ENCODE measurements around the gene SYPL2.

The SYPL2 gene

DNA sequence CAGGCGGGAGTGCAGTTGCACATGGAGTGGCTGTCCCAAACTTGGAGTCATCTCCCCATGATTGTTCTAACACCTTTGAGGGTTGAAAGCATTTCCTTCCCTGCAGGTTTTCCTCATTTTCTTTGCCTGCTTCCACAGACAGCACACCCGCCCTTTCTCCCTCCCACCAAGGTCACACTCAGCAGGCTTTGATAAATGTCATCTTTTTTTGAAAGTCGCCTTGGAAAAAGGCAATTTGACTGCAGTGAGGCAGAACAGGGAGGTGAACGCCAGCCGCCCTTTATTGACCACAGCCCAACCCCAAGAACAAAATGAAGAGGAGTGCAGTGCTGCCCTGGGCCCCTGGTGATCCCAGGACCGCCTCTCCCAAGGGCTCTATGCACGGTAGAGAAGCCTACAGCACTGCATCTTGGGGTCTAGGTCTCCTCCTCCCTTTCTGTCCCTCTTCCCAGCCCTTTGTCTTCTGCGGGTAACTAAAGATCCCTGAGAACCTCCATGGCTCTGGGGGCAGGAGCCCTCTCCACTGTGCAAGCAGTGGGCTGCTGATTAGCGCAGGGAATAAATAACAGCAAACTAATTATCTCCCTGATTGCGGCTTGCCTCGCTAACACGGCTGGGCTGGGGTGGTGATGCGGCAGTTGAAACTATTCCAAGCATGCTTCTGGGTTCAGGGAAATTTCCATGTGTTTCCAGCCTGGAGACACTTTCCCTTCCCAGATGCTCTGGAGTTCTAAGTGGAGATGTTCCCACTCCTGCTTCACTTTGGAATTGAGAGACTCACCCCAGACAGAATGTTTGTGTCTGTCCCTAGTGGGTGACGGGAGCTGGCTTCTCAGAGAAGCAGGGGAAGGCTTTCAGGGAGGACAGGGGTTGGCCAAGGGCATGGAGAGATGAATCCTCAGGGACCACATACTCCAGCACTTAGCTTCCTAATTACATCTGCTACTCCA is 54.9 kb downstream of the SYPL2 start:
- DNase-seq = no peak

DNA sequence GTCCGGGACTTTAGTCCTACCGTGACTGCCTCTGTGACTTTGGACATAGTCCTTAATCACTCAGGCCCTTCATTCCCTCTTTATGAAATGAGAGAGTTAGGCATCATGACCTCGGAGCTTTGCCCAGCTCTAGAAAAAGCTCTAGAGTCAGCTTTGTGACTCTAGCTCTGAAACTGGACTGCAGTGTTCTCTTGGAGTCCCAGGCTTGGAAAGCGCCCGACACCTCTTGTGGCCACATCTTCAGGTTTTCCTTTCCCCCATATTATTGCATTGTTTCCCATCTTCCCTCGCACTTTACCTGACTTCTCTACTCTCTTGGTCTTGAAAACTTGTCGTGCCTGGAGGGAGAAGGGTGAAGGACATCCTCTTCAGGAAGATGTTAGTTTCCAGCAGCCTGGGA is 55.7 kb downstream of the SYPL2 start:
- no peak for DNase-seq

DNA sequence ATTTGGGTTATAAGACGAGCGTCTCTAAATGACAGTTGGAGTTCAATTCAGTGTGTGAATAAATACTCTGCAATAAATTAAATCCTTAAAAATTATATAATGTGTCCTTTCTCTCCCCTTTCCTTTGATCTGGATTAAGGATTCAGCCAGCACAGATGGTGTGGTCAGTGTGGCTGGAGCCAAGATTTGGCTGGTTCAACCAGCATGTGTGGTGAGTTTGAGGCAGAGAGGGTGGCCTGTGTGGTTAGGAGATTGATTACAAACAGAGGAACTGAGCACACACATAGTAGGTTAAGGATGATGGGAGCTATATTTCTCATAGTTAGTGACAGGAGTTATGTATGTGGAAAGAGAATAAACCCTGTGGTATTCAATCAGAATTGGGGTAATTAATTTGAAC is 57.4 kb downstream of the SYPL2 start:
- DNase-seq = no peak

DNA sequence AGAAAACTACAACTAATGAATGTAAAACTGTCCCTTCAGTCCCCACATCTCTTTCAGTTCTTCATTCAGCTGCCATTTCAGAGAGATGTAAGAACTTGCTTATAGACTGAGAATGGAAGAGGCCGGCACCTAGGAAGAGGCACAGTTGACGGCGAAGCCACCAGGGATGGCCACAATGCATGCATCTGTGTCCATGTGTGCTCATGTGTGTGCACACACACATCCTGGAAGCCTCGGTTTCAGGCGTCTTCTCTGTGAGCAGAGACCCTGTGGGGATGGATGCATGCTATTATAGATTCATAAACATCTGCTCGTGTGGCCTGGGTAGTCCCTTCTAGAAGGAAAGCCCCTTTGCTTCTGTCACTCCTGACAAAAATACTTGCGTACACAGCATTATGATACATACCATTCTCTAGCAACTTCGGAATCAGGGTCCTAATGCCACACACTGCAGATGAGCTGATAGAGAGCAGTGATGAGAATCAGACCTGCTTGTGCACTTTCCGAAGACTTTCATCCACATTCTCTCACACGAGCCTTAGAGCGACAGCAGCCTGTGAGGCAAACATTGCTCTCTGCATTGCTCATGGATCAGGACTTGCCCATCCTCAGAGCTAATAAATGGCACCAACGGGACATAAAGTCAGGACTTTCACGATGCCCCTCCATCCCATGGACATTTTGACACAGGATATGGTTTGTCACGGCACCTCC is 60.9 kb downstream of the SYPL2 start:
- no peak for DNase-seq

DNA sequence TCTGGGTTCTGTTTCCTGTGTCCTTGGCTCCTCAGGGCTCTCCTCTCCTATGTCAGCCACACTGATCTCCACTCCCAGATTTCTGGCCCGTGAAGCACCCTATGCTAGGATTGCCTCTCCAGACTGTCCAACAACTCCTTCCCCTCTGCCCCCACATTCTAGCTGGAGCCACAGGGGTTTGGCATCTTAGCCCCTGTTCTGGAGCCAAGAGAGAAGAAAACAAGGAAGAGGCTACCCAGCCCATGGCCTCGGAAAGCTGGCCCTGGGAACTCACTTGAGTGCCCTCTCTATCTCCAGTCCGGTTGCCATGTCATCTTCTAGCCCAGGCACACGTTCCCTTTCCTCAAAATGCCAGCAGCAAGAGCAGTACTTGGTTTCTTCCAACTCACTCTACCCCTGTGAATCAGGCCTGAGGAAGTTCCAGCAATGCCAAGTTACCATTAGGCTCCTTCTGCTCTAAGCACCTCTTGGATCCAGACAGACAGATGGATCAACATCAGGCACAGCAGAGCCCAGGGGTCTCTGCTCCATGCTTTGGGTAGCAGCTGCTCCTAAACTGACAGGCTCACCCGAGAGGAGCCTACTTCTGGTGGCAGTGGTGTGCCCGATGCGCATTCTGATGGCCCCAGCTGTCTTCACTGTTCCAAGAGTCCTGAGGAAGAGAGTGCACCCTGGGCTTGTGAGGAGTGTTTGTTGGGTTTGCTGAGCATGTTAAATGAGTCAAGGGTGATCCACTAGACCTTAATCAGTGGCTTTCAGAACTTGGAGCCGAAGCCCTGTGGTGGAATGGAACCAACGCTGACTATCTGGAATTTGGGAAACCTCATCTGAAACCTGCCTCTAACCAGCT is 61.7 kb downstream of the SYPL2 start:
- no peak for DNase-seq

DNA sequence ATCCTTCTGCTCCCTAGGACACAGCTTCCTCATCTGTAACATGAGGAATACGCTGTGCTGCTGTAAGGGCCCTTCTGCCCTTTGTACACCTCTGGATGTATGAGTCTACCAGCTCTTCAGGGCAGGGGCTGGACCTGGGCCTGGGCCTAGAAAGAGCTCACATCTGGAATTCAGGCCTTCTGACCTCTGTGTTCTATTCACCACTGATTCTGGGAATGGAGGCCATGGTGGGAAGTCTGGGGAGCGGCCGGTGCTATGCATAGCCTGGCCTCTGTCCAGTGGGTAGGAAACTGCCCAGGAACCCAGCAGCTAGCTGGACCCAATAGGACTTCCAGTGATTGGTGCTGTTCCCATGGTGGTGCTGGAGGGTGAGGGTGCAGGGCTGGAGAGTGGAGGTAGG is 62.4 kb downstream of the SYPL2 start:
- DNase-seq = no peak

DNA sequence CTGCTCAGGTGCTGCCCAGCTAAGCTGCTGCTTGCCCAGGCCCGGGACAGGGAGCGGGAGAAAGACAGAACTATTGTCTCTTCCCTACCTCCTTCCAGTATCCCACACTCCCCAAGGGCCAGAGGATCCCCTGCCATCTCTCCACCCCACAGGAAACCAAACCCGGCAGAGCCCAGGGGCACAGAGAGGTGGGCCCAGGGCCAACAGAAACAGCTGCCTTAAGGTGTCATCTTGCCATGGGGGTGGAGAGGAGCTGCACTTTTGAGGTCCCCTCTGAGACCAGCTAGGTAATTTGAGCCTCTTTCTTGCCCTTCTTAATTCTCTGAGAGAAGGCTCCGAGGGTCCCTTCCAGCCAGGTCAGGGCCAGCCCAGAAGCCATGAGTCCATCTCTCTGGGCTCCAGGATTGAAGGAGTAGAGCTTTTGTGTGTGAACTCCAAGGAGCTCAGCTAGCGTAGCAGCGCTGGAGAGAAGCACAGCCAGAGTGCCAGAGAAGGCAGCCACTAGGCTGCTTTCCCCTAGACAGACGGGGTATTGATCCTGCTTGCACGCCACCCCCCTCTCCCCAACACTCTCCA is 63.6 kb downstream of the SYPL2 start:
- DNase-seq = no peak

DNA sequence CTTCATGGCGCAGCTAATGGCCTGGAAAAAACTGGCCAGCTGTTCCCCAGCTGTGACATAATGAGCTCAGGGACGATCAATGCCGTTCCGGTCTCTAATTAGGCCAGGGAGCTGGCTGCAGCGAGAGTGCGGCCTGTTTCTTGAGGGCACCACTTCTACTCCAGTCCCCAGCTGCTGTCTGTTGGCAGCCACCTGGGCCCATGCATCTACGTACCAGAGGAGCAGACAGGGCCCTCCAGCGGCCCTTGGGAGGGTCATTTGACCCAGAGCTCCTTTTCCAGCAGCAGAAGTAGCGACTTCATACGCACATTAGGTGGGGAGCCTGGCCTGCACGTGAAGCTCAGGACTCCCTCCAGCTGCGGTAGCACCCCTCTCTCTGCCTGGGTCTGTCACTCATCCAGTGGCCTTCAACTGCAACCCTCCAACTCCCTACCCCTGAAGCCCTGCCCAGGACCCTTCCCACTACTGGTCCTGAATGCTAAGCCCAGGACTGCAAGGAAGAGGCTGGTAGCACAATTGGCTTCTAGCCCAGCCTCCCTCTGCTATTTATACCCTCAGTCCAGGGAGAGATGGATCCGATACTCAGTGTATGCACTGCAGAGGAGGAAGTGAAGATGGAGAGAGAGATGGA is 64.2 kb downstream of the SYPL2 start:
- peak; percentile 57 for DNase-seq

DNA sequence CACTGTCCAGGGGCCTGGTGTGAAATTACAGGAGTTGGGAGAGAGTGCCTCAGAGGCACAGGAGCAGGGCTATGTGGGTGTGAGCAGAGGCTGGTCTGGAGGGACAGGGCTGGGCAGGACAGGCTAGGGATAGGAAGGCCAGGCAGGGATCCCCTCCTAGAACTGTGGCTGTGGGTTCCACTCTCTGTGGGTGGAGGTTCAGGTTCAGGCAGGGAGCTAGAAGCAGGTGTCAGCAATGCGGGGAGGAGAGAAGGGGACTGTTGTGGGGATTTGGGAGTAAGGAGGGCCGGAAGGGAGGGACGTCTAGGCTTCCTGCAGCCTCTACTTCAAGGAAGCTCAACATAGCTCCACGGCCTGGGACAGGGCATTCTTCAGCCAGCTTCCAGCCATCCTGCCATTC is 65.0 kb downstream of the SYPL2 start:
- DNase-seq = no peak

Data from SHP77 treated with DMSO at 0.1 percent for 48 hours (cell line).